A673 (cell line): ENCODE results near the gene LRRC4C.

ENCODE experiments used
- EZH2 ChIP-seq: fragments of 200-600 bp; sonication (generic); IDR thresholded peaks from 2 replicates; pipeline ENCODE4 v1.6.1; 2017; ENCODE audit warnings: borderline replicate concordance, low read depth, mild to moderate bottlenecking, mixed read lengths, antibody characterized with exemption, low read length; ENCODE audit not compliant: poor library complexity, severe bottlenecking
- TF ChIP-seq, protein P1 (sequence below): fragments of 300-800, 200-600 bp; sonication (generic); conservative IDR thresholded peaks from 2 replicates; pipeline ENCODE4 v1.5.1; 2017; ENCODE audit warnings: low read depth, mild to moderate bottlenecking, antibody characterized with exemption, low read length, moderate library complexity, mixed read lengths

- TF ChIP-seq, protein P1, sequence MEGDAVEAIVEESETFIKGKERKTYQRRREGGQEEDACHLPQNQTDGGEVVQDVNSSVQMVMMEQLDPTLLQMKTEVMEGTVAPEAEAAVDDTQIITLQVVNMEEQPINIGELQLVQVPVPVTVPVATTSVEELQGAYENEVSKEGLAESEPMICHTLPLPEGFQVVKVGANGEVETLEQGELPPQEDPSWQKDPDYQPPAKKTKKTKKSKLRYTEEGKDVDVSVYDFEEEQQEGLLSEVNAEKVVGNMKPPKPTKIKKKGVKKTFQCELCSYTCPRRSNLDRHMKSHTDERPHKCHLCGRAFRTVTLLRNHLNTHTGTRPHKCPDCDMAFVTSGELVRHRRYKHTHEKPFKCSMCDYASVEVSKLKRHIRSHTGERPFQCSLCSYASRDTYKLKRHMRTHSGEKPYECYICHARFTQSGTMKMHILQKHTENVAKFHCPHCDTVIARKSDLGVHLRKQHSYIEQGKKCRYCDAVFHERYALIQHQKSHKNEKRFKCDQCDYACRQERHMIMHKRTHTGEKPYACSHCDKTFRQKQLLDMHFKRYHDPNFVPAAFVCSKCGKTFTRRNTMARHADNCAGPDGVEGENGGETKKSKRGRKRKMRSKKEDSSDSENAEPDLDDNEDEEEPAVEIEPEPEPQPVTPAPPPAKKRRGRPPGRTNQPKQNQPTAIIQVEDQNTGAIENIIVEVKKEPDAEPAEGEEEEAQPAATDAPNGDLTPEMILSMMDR = no peak
- no peak for TF ChIP-seq EZH2
Observed at GRCh38 chr11:41446107-41446506, 13.3 kb downstream of the LRRC4C start.
